GM23248 (cell line): ENCODE results near the gene CARD11.

Experiments
- EZH2 ChIP-seq: fragments of 200-600 bp; sonication (generic); IDR thresholded peaks from 2 replicates; pipeline ENCODE4 v1.6.1; 2018; ENCODE audit warnings: antibody characterized with exemption, mild to moderate bottlenecking; ENCODE audit not compliant: insufficient read depth, poor library complexity, severe bottlenecking
- EZH2phosphoT487 ChIP-seq: fragments of 200-600 bp; sonication (generic); IDR thresholded peaks from 2 replicates; pipeline ENCODE4 v1.6.1; 2018; ENCODE audit warnings: antibody characterized with exemption, moderate library complexity, mild to moderate bottlenecking, low read depth; ENCODE audit not compliant: insufficient read depth

DNA sequence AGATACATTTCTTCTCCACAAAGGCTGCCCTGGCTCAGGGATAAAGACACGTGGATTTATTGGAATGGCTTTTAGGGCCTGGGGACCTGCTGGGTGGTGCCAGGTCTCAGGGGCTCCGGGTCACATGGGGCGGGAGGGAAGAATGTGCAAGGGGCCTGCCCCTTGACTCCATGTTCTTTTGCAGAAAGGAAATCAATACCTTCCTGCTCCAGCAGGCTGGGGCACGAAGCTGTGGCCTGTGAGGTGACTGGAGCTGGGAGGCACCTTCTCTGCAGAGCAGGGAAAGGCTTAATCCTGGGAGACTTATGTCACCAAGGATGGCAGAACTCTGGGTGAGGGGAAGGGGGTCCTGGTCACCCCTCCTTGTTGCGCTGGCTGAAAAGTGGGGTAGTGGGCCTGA lies 157.3 kb downstream of the CARD11 start:
- TF ChIP-seq EZH2 = no peak
- no peak for TF ChIP-seq EZH2phosphoT487
